Hematopoietic multipotent progenitor cell treated with erythropoietin and hydrocortisone succinate and interleukin-3 and kit ligand, for 6 days (in vitro differentiated cells): Measurements from ENCODE around the gene HSPA12A.

ENCODE experiments used
- DNase-seq: peaks from one replicate; pipeline ENCODE4 v3.0.0-alpha.2; 2015

HSPA12A gene

DNA sequence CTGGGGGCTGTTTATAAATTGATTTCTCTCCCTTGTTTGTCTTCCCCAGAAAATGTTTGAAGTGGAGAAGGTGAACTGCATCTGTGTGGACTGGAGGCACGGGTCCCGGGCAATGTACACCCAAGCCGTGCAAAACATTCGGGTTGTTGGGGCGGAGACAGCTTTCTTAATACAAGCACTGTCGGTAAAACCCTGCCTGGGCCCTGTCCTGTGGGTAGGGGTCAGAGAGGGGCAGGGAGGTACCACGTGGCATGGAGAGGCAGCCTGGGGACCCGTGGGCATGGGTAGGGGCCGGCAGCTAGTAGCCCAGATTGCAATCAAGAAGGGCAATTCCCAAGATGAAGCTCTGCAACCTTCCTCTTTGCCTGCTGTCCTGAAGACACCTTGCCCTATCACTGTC, 115.6 kb downstream of the HSPA12A start:
- DNase-seq: no peak

- DNase-seq: no peak
These were observed 116.5 kb downstream of the HSPA12A start for GRCh38 chr10:116625845-116626244.

- DNase-seq: no peak
These were observed 120.3 kb downstream of the HSPA12A start for GRCh38 chr10:116621934-116622655.

- DNase-seq: no peak
These were observed 120.9 kb downstream of the HSPA12A start for GRCh38 chr10:116621476-116621875.
